ENCODE measurements around the gene ASAH2B.
"Not testable (repeated sequence)": the region's sequence is repeated elsewhere in the genome, so short reads cannot be mapped to it uniquely, and the experiment has no call there.

- not testable (repeated sequence) for TF ChIP-seq ZNF274 (IDR thresholded peaks at IDR 0.05; ENCODE audit: low read depth, low read length); YY1 (IDR thresholded peaks at IDR 0.05; ENCODE audit: insufficient read depth, insufficient read length); SUZ12 (IDR thresholded peaks at IDR 0.05; ENCODE audit: extremely low read depth, insufficient read depth, insufficient read length)
These were observed 35.1 kb downstream of the ASAH2B start for GRCh38 chr10:50774868-50775267.
